Activated CD4-positive, CD25-positive, alpha-beta regulatory T cell treated with anti-CD3 and anti-CD28 coated beads, Interleukin-2, amount 50 U/mL, for 16 hours (primary cell): ENCODE data around the gene ABCF1.
A peak's percentile ranks its signal among the peaks of the same experiment; 100 is the strongest.
"Not testable (repeated sequence)": the region's sequence is repeated elsewhere in the genome, so short reads cannot be mapped to it uniquely, and the experiment has no call there.

Experiments used
- DNase-seq: peaks from one replicate; pipeline ENCODE4 v3.0.0-alpha.2; 2020; ENCODE audit warnings: low read depth, low spot score

The ABCF1 gene

DNA sequence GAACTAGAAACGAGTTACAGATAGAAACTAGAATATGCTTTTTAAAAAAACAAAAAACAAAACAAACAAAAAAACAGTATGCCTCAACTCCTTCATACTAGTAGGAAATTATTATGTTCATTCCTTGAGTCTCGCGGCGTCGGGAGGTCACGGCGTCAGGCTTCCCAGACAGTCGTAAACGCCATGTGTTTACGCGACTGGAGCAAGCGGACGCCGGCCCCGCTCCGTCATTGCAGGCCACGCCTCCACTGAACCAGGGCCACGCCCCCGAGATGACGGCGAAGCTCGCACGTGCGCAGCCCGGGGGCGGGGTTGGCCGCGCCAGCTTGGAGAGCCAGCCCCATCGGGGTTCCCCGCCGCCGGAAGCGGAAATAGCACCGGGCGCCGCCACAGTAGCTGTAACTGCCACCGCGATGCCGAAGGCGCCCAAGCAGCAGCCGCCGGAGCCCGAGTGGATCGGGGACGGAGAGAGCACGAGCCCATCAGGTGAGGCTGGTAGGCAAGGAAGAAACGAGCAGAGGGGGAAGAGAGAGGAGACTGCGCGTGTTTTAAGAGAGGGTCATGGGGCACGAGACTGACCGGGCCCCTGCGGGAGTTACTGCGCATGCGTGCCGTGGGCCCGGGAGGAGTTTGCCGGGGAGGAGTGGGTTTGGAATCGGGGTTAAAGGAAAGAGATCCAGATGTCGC is at the start of gene ABCF1:
TSS of gene ABCF1 (plus strand) at position 368 of the 687 bp plus-strand sequence. CDS start at position 414, 46 bp downstream.
- DNase-seq = peak; percentile 99

DNA sequence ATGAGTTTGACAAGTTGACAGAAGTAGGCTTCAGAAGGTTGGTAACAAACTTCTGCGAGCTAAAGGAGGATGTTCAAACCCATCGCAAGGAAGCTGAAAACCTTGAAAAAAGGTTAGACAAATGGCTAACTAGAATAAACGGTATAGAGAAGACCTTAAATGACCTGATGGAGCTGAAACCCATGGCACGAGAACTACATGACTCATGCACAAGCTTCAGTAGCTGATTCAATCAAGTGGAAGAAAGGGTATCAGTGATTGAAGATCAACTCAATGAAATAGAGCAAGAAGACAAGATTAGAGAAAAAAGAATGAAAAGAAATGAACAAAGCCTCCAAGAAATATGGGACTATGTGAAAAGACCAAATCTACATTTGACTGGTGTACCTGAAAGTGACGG is 49.3 kb upstream of the ABCF1 start:
- DNase-seq = not testable (repeated sequence)

- DNase-seq = not testable (repeated sequence)
Measured at GRCh38 chr6:30526444-30526843, 44.8 kb upstream of the ABCF1 start.

DNA sequence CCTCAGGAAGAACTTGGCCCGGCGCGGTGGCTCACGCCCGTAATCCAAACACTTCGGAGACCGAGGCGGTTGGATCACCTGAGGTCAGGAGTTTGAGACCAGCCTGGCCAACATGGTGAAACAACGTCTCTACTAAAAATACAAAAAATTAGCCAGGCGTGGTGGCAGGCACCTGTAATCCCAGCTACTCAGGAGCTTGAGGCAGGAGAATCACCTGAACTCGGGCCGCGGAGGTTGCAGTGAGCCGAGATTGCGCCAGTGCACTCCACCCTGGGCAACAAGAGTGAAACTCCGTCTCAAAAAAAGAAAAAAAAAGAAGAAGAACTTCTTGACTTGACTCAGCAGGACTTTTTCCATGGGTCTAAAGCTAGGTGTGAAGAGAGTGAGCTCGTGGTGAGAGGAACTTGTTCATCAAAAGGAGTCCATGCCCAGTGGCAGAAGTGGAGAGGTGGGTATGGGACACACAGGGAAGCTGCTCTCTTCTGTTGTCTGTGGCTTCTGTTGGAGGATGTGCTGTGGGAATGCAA is 41.8 kb upstream of the ABCF1 start:
- not testable (repeated sequence) for DNase-seq

- DNase-seq = no peak
Measured at GRCh38 chr6:30530014-30530413, 41.2 kb upstream of the ABCF1 start.

DNA sequence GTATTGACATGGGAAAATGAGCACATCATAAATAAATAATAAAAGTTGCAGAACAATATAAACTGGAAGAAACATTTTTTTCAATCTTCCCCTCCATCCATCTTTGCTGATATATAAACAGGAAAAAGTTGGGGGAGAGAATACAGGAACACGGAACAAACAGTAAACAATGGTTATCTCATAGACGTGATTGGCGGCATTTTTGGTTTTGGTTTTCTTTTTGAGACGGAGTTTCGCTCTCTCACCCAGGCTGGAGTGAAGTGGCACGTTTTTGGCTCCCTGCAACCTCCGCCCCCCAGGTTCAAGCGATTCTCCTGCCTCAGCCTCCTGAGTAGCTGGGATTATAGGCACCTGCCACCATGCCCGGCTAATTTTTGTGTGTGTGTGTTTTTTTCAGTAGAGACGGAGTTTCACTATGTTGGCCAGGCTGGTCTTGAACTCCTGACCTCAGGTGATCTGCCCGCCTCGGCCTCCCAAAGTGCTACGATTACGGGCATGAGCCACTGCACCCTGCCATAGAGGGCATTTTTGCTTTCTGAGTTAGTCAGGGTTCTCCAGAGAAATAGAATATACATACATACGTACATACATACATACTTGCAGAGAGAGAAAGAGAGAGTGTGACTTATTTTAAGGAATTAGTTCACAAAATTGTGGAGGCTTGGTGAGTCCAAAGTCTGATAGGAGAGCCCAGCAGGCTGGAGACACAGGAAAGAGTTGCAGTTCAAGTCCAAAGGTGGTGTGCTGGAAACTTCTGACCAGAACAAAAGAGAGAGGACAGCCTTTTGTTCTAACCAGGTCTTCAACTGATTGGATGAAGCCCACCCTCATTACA is 37.6 kb upstream of the ABCF1 start:
- DNase-seq = no peak

- no peak for DNase-seq
Measured at GRCh38 chr6:30537931-30538330, 33.3 kb upstream of the ABCF1 start.

DNA sequence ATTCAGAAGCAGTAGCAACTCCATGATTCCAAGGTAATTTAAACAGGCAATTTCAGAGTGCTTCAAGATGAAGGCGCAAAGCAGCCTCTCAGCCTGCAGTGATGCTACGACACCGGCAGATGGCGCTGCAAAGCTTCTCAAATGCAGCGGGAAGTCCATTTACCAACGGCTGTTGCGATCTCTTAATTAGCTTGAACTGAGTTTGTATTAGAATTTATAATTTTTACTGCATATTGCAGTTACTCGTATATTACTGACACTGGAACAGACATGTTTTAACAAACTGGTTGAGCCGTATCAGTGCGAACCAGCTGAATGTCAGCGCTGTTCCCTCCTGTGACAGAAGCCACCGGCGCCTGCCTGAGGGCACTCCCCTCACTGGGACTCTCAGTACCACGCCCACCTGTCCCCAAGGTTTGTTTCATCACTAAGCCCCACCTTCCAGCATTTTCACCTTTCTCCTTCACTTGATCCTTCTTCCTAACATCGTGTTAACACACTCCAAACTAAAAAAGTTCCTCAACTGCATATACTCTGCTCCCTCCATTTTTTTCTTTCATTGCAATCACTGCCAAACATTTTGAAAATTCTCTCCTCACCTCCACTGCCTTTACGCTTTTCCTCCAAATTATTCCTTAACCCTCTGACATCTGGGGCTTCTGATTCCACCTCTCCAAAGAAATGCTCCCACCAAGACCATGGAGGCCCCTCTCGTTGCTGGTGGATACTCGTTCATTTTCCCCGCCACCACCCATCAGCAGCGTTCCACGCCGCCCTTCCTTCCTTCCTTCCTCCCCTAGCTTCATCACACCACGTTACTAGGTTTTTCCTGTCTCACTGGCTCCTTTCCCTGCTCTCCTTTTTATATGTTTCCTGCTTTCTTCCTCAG is 29.5 kb upstream of the ABCF1 start:
- DNase-seq = peak; percentile 72

DNA sequence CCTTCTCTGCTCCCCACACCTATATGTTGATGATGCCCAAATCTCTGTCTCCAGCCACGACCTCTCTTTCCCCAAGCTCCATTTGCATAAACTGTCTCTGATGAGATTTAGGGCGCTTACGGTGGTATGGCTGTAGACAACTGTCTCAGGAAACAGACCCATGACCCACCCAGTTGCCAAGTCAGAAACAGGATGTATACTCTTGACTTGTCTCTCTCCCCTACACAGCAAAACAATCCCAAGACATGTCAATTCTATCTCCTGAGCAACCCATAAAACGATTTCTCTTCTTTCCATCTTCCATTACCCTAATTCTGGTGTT is 28.9 kb upstream of the ABCF1 start:
- DNase-seq = no peak

- DNase-seq = no peak
Measured at GRCh38 chr6:30542915-30543314, 28.3 kb upstream of the ABCF1 start.

GRCh38 chr6:30543821-30544220 is 27.4 kb upstream of the ABCF1 start:
- no peak for DNase-seq

GRCh38 chr6:30544666-30545272 is 26.5 kb upstream of the ABCF1 start:
- DNase-seq = no peak

- no peak for DNase-seq
Measured at GRCh38 chr6:30547454-30547853, 23.8 kb upstream of the ABCF1 start.

DNA sequence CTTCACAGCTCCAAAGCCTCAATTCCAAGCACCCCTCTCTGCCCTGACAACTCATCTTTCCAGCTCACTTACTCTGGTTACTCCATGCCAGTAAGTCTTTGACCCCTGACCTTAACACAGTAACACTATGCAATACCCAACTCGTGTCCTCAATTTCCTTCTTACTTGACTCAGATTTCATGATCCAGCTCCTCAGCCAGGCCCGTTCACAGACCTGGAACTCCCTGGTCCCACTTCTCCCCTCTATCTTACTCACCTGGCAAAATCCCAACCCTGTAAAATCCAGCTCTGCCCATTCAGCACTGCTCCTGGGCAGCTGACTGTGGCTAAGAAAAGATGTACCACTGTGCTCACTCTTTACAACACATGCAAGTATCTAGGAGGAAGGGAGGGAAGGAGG is 22.9 kb upstream of the ABCF1 start:
- DNase-seq = no peak

GRCh38 chr6:30554404-30554803 is 16.8 kb upstream of the ABCF1 start:
- DNase-seq = no peak

- DNase-seq = no peak
Measured at GRCh38 chr6:30554962-30555815, 16.1 kb upstream of the ABCF1 start.

DNA sequence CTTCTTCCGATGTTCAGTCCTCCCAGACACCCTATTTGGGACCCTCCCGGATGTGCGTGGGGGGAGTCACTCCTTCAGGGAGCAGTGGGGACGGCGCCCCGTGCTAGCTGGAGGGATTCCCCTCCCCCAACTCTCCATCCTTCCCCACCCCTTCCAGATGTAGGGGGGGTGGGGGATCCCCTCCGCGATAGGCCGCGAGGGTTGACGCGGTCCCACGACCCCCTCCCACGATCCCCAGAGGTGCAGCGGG is 15.5 kb upstream of the ABCF1 start:
- no peak for DNase-seq

GRCh38 chr6:30556066-30556905 is 15.0 kb upstream of the ABCF1 start, which contains the start of gene GNL1:
TSS of gene GNL1 (minus strand) at chr6:30556489. CDS start at chr6:30556203, 286 bp downstream.
- peak; percentile 97 for DNase-seq

GRCh38 chr6:30556906-30557682 is 14.1 kb upstream of the ABCF1 start, which contains the start of gene PRR3:
TSS of gene PRR3 (plus strand) at chr6:30557295. CDS start at chr6:30557345, 50 bp downstream.
- peak; percentile 78 for DNase-seq
